ENCODE results near the gene OR13J1.

OR13J1 gene

GRCh38 chr9:35829084-35829763 lies 41.0 kb downstream of the OR13J1 start, which contains the start of gene TMEM8B:
Gene TMEM8B, plus strand, starts transcription at chr9:35829228. Its CDS starts 220 bp downstream, at chr9:35829448.
- FAIRE-seq: no peak

DNA sequence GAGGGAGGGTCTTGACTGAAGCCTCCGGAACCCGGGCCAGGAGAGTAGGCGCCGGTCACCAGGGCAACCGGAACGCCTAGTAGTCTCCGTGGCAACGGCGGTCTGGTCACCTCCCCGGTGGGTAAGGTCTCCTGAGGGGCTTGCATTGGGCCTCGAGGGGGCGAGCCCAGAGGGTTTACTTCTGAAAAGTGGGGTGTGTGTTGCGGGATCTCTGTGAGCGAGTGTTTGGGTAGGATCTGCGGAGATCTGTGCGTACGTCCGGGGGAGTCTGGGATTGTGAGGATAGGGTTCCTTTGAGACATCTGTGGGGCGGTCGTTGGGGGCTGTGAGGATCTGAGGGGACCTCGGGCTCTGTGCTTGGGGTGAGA lies 41.5 kb downstream of the OR13J1 start, which contains the start of gene FAM221B:
Gene FAM221B, minus strand, starts transcription at position 17 of the 368 bp plus-strand sequence. CDS start 2,571 bp downstream, outside the sequence.
- no peak for FAIRE-seq

GRCh38 chr9:35827486-35827885 lies 42.7 kb downstream of the OR13J1 start:
- no peak for FAIRE-seq

- peak; percentile 42 for FAIRE-seq
Observed at GRCh38 chr9:35826071-35826701, 44.0 kb downstream of the OR13J1 start.

DNA sequence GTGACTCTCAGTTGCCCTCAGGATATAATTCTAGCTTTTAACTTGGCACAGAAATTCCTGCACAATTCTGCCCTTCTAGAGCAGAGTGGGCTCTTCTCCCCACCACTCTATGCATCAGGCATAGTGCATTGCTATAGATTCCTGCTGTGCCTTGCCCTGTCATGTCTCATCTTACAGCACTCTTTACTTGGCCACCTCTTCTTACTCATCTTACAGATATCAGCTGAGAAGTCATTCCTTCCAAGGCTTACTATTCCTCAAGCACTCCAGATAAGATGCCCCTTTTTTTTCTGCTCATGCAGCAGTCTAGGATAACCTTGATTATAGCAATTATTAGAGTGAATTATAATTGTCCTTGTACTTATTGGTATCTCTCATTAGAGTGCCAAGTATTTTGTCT lies 47.3 kb downstream of the OR13J1 start:
- no peak for FAIRE-seq

- FAIRE-seq: no peak
Observed at GRCh38 chr9:35820076-35820475, 50.1 kb downstream of the OR13J1 start.
